Cardiac muscle cell (in vitro differentiated cells and primary cell): ENCODE data around the gene KLF5. TPM values are rescaled to one million over a fixed set of nuclear protein-coding genes. Genes with fewer than 3 reads are reported as not detected.
"Not testable (repeated sequence)": the region's sequence is repeated elsewhere in the genome, so short reads cannot be mapped to it uniquely, and the experiment has no call there.

Experiments
- DNase-seq, 2 donors: peaks; one replicate each; pipeline versions ENCODE4 v3.0.0 to v3.0.0-alpha.2; 2010 to 2017; ENCODE audit warnings: low read depth in 1 of 2, low spot score in 1 of 2
- H3K27ac ChIP-seq: fragments of 200-600 bp; sonication (generic); 2 replicates; pipeline ENCODE4 v1.5.1; 2016
- H3K27me3 ChIP-seq: fragments of 200-600 bp; sonication (generic); 2 replicates; pipeline ENCODE4 v1.6.0; 2016; ENCODE audit warnings: control low read depth
- H3K36me3 ChIP-seq: fragments of 200-600 bp; sonication (generic); 2 replicates; pipeline ENCODE4 v1.5.1; 2016; ENCODE audit warnings: control low read depth
- H3K4me1 ChIP-seq: fragments of 200-600 bp; sonication (generic); 2 replicates; pipeline ENCODE4 v1.8.1; 2017; ENCODE audit warnings: low read depth, mild to moderate bottlenecking, mixed run types
- H3K4me3 ChIP-seq: fragments of 200-600 bp; sonication (generic); 2 replicates; pipeline ENCODE4 v1.5.1; 2016; ENCODE audit warnings: mild to moderate bottlenecking
- H3K9me3 ChIP-seq: fragments of 200-600 bp; sonication (generic); 2 replicates; pipeline ENCODE4 v1.5.1; 2017; ENCODE audit warnings: low read depth, mild to moderate bottlenecking, control low read depth
- CTCF ChIP-seq: IDR thresholded peaks from 2 replicates; pipeline ENCODE4 v1.5.1; 2012; ENCODE audit warnings: low read depth, mild to moderate bottlenecking, low read length
- polyA plus RNA-seq: library from polyadenylated mRNA; unstranded; fragments of >200 nt; fragmentation: Nextera tagmentation; extraction: Ambion mirVana; gene quantifications from 2 replicates; pipeline ENCODE4 v1.2.1, GENCODE V29; 2016
- total RNA-seq: library from RNA; depleted of rRNA; stranded (reverse); fragments of >200 nt; gene quantifications from 2 replicates; pipeline ENCODE4 v1.2.3, GENCODE V29; 2016

Gene KLF5
- total and polyA plus RNA-seq, 2 experiments from 2014 or later, result 0.33 to 1.1 TPM

- no peak overlapping the region for H3K4me3 ChIP-seq
- no peak overlapping the region for H3K27ac ChIP-seq
- H3K27me3 ChIP-seq, result no peaks in the 10 kb centered on the region
- H3K9me3 ChIP-seq, result no peaks in the 10 kb centered on the region
- no peak for DNase-seq
- no peaks in the 10 kb centered on the region for H3K4me1 ChIP-seq
- H3K36me3 ChIP-seq, result no peaks in the 10 kb centered on the region
- TF ChIP-seq CTCF, result no peak
Observed at GRCh38 chr13:73040484-73040883, 18.3 kb upstream of the KLF5 start.

DNA sequence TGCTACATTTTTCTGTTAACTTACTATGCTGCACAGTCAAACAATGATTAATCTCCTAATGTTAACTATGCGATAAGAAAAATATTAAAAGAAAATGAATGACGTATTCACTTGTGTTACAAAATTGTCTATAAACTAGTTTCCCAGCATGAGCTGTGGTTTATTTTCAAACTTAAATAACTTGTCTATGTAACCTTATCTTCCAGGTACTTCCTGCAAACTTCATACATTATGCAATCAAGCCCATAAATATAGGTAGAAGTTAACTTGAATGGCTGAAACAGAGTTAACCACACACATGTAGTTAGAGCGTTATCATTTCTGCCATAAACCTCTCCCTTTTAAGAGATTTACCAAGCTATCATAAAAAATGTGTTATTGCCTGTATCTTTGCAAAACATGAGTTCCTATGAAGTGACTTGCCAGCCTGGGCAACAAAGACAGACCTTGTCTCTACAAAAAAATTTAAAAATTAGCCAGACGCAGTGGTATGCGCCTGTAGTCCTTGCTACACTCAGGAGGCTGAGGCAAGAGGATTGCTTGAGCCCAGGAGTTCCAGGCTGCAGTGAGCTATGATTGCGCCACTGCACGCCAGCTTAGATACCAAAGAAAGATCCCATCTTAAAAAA is 17.7 kb upstream of the KLF5 start:
- no peaks in the 10 kb centered on the region for H3K4me1 ChIP-seq
- DNase-seq, result peak in 1 of 2 donors; percentile 3
- no peak overlapping the region for H3K27ac ChIP-seq
- H3K27me3 ChIP-seq, result no peaks in the 10 kb centered on the region
- no peaks in the 10 kb centered on the region for H3K36me3 ChIP-seq
- no peaks in the 10 kb centered on the region for H3K9me3 ChIP-seq
- no peak for TF ChIP-seq CTCF
- no peak overlapping the region for H3K4me3 ChIP-seq

DNA sequence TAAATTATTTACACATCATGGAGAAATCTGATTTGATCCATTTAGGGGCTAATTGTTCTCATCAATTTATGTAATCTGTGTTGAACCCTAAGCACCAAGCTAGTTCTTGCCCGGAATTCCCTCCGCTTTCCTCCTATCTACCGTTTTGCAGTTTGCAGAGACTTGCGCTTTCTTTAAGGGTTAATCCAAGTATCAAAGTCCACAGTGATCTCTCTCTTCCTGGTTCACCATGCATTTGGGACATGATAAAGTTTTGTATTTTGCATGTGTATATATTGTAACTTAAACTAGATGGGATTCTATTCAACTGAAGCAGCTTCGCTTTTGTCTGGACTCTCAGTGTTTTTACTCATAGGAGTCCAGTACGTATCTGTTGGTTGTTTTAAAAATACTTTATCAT is 13.8 kb upstream of the KLF5 start:
- Histone ChIP-seq H3K4me1 (no peaks in the 10 kb centered on the region), H3K27me3 (no peaks in the 10 kb centered on the region), H3K36me3 (no peaks in the 10 kb centered on the region), H3K9me3 (no peaks in the 10 kb centered on the region), H3K4me3 (no peak overlapping the region), H3K27ac (no peak overlapping the region)
- DNase-seq, result no peak
- no peak for TF ChIP-seq CTCF

DNA sequence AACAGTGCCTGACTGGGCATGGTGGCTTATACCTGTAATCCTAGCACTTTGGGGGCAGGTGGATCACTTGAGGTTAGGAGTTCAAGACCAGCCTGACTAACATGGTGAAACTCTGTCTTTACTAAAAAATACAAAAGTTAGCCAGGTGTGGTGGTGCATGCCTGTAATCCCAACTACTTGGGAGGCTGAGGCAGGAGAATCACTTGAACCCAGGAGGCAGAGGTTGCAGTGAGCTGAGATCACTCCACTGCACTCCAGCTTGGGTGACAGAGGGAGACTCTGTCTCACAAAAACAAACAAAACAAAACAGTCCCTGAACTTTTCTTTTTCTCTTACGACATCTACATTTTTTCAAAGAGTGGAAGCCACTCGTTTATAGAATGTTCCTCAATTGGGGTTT is 10.2 kb upstream of the KLF5 start:
- not testable (repeated sequence) for H3K4me1 ChIP-seq, H3K4me3 ChIP-seq, DNase-seq, H3K9me3 ChIP-seq, H3K36me3 ChIP-seq, H3K27me3 ChIP-seq, H3K27ac ChIP-seq

DNA sequence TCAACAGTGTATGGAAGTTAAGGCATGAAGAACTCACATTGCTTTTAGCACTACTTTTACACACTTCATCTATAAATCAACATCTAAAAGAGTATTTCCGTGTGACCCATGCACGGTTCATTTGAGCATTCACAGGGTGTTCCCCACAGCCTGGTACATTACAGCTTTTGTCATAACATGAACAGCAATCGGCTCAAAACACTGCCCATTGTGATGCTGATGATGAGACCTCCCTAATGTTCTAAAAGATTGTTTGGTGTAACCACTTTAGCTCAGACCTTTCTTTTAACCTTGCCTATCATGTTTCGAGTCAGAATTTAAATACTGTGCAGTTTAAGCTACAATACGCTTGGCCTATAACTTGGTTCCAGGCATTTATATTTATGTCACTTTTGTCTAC is 4.1 kb upstream of the KLF5 start:
- TF ChIP-seq CTCF, result no peak
- no peaks in the 10 kb centered on the region for H3K4me1 ChIP-seq
- H3K9me3 ChIP-seq, result no peaks in the 10 kb centered on the region
- DNase-seq, result no peak
- no peak overlapping the region for H3K27ac ChIP-seq
- no peak overlapping the region for H3K4me3 ChIP-seq
- H3K36me3 ChIP-seq, result no peaks in the 10 kb centered on the region
- peaks cover 30% of the 10 kb centered on the region for H3K27me3 ChIP-seq

DNA sequence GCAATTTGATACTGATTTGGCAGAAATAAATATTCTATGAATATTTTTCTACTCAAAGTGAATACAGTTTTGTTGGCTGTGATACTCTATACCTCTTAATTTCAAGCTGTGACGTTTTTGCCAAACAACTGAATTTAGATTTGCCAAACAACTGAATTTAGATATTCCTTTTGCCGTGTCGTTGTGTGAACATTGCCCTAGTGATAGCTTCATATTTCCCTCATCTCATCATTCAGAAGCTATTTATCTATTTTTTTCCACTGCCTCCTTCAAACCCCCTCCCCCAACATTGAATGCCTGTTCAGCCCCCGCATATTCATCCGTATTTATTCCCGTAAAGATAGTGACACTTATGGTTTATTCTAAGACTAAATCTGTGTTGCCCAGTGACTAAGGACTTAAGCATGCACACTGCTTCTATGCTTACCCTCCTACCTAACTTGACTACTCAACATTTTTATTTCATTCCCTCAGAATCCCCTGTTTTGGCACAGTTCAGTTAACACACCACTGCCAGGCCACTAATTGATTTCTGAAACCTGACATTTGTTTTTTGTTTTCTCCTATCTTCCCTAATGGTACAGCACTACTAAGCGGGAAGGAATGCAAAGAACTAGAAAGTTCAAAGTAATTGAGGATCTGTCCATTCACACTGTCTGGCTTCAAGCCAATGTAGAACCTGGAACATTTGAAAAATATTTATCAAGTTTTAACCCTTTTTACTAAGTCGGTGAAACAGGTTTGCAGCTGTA is 2.8 kb upstream of the KLF5 start:
- peak in 1 of 2 donors; percentile 85 for DNase-seq
- no peak for TF ChIP-seq CTCF
- Histone ChIP-seq H3K9me3 (no peaks in the 10 kb centered on the region), H3K4me1 (no peaks in the 10 kb centered on the region), H3K36me3 (no peaks in the 10 kb centered on the region), H3K27me3 (peaks cover 42% of the 10 kb centered on the region), H3K4me3 (no peak overlapping the region), H3K27ac (no peak overlapping the region)
